HEK293T (cell line): ENCODE data around the gene IGFL2.
"Not testable (repeated sequence)": the region's sequence is repeated elsewhere in the genome, so short reads cannot be mapped to it uniquely, and the experiment has no call there.

Source experiments
- CTCF ChIA-PET: fragments of 350-600 bp; formaldehyde crosslinking; extraction: SDS; loops from one replicate; lab custom pipeline; 2021; ENCODE audit warnings: antibody characterized with exemption, inconsistent platforms; lab: Yijun Ruan, JAX
- POLR2A ChIA-PET: fragments of 350-600 bp; formaldehyde crosslinking; extraction: SDS; loops from one replicate; lab custom pipeline; 2020; ENCODE audit warnings: antibody characterized with exemption, inconsistent platforms; lab: Yijun Ruan, JAX
- DNase-seq: peaks from one replicate; pipeline ENCODE4 v3.0.0; 2012; ENCODE audit warnings: mixed read lengths; ENCODE audit errors: extremely low spot score
- ARNT ChIP-seq: fragments of 450-650 bp; IDR thresholded peaks from 2 replicates; pipeline ENCODE4 v1.6.1; 2017; ENCODE audit warnings: mild to moderate bottlenecking
- BHLHE40 ChIP-seq: fragments of 450-650 bp; IDR thresholded peaks from 2 replicates; pipeline ENCODE4 v1.6.1; 2016; ENCODE audit warnings: mild to moderate bottlenecking, moderate library complexity, borderline replicate concordance
- CTBP1 ChIP-seq: fragments of 450-650 bp; IDR thresholded peaks from 2 replicates; pipeline ENCODE4 v1.6.1; 2016; ENCODE audit warnings: borderline replicate concordance
- ELF4 ChIP-seq: fragments of 450-650 bp; IDR thresholded peaks from 2 replicates; pipeline ENCODE4 v1.6.1; 2017; ENCODE audit warnings: antibody characterized with exemption
- FOXA1 ChIP-seq: fragments of 450-650 bp; IDR thresholded peaks from 2 replicates; pipeline ENCODE4 v1.6.1; 2016; ENCODE audit warnings: mild to moderate bottlenecking
- FOXK2 ChIP-seq: fragments of 450-650 bp; IDR thresholded peaks from 2 replicates; pipeline ENCODE4 v1.6.1; 2016; ENCODE audit warnings: mild to moderate bottlenecking
- FOXM1 ChIP-seq: fragments of 450-650 bp; IDR thresholded peaks from 2 replicates; pipeline ENCODE4 v1.6.1; 2017; ENCODE audit warnings: mild to moderate bottlenecking, borderline replicate concordance
- HDGF ChIP-seq: fragments of 450-650 bp; IDR thresholded peaks from 2 replicates; pipeline ENCODE4 v1.6.1; 2017; ENCODE audit warnings: antibody characterized with exemption, borderline replicate concordance
- L3MBTL2 ChIP-seq: fragments of 450-650 bp; conservative IDR thresholded peaks from 2 replicates; pipeline ENCODE4 v1.6.1; 2016; ENCODE audit warnings: mild to moderate bottlenecking
- LEF1 ChIP-seq: fragments of 450-650 bp; IDR thresholded peaks from 2 replicates; pipeline ENCODE4 v1.6.1; 2017; ENCODE audit warnings: mild to moderate bottlenecking, borderline replicate concordance
- NFRKB ChIP-seq: fragments of 450-650 bp; IDR thresholded peaks from 2 replicates; pipeline ENCODE4 v1.6.1; 2016; ENCODE audit warnings: mild to moderate bottlenecking, moderate library complexity
- PKNOX1 ChIP-seq: fragments of 450-650 bp; IDR thresholded peaks from 2 replicates; pipeline ENCODE4 v1.6.1; 2016
- SP1 ChIP-seq: fragments of 450-650 bp; IDR thresholded peaks from 2 replicates; pipeline ENCODE4 v1.6.1; 2017
- SUZ12 ChIP-seq: fragments of 450-650 bp; IDR thresholded peaks from 2 replicates; pipeline ENCODE4 v1.6.1; 2016; ENCODE audit warnings: mild to moderate bottlenecking
- TARDBP ChIP-seq: fragments of 450-650 bp; IDR thresholded peaks from 2 replicates; pipeline ENCODE4 v1.6.1; 2016
- ZNF384 ChIP-seq: fragments of 450-650 bp; IDR thresholded peaks from 2 replicates; pipeline ENCODE4 v1.6.1; 2016

The IGFL2 gene

DNA sequence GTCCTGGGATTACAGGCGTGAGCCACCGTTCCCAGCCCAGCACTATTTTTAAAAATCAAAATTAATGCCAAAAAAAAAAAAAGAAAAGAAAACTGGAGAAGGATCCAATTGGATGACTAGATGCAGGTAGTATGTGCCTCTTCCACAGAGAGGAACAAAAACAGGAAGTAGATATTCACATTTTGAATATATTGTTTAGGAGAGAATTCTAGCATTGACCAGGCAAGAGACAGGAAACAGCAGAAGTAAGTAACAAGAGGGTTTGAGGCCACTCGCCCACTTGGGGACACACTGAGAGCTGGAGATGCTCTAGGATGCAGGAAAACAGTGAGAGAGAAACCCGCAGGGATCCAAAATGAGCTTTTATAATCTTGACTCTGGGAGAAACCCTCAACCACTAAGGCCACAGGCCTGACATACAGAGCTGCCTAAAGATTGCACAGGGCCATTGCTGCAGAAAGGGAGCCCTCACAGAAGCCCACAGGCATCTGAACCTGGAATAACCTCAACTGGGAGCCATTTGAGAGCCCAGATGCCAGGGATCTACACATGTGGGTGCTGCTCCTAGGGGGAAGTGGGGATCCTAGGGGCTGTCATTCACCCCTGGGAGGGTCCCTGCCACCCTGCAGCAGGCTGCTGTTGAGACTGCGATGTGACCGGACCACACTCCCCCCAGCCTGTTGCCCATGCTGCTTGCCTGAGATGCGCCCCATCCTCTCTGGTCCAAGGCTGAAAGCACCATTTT lies 28.2 kb downstream of the IGFL2 start:
- CTCF ChIA-PET, result no interaction called here
- POLR2A ChIA-PET, result no interaction called here
- TF ChIP-seq ELF4 (no peak), PKNOX1 (no peak), SP1 (no peak), CTBP1 (no peak), HDGF (no peak), ARNT (no peak), LEF1 (no peak), TARDBP (no peak), SUZ12 (no peak)
- DNase-seq, result no peak

DNA sequence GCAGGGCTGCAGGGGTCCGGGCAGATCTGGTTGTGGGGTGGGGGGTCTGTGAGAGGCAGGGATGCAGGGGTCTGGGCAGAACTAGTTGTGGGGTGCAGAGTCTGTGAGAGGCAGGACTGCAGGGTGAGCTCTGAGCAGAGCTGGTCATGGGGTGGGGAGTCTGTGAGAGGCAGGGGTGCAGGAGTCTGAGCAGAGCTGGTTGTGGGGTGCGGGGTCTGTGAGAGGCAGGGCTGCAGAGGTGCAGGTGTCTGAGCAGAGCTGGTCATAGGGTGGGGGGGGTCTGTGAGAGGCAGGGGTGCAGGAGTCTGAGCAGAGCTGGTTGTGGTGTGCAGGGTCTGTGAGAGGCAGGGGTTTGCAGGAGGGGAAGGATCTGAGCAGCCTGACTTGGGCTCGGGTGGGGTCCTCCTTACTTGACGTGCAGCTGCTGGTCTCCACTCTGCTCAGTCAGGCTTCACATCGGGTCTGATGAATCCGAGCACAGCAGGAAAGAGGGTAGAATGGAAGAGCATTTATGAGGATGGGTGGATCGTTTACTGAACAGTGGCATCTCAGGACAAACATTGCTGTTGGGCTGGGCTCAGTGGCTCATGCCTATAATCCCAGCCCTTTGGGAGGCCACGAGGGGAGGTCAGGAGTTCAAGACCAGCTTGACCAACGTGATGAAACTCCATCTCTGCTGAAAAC lies 31.2 kb downstream of the IGFL2 start:
- CTCF ChIA-PET, result no interaction called here
- POLR2A ChIA-PET, result no interaction called here
- no peak for DNase-seq
- TF ChIP-seq SP1 (no peak), FOXM1 (no peak), SUZ12 (no peak), HDGF (no peak), LEF1 (no peak), BHLHE40 (no peak), ZNF384 (no peak), FOXA1 (no peak), ELF4 (no peak), NFRKB (no peak)

GRCh38 chr19:46180701-46181387 lies 32.8 kb downstream of the IGFL2 start:
- ChIA-PET CTCF (no interaction called here), POLR2A (no interaction called here)
- TF ChIP-seq PKNOX1 (no peak), ZNF384 (no peak), ELF4 (no peak), HDGF (no peak), NFRKB (no peak), CTBP1 (no peak), L3MBTL2 (no peak), ARNT (no peak), FOXK2 (no peak), LEF1 (no peak), FOXA1 (no peak), TARDBP (no peak), SP1 (no peak), FOXM1 (no peak), SUZ12 (no peak), BHLHE40 (no peak)
- DNase-seq, result no peak

GRCh38 chr19:46181388-46181779 lies 33.3 kb downstream of the IGFL2 start:
- no peak for TF ChIP-seq TARDBP
- no peak for TF ChIP-seq LEF1
- TF ChIP-seq FOXK2, result no peak
- TF ChIP-seq ARNT, result no peak
- no peak for TF ChIP-seq ELF4
- no peak for TF ChIP-seq SP1
- TF ChIP-seq FOXM1, result no peak
- no peak for TF ChIP-seq BHLHE40
- no peak for TF ChIP-seq L3MBTL2
- TF ChIP-seq PKNOX1, result no peak
- TF ChIP-seq NFRKB, result no peak
- no peak for TF ChIP-seq HDGF
- TF ChIP-seq SUZ12, result no peak
- CTCF ChIA-PET, result no interaction called here
- POLR2A ChIA-PET, result no interaction called here
- DNase-seq, result no peak

DNA sequence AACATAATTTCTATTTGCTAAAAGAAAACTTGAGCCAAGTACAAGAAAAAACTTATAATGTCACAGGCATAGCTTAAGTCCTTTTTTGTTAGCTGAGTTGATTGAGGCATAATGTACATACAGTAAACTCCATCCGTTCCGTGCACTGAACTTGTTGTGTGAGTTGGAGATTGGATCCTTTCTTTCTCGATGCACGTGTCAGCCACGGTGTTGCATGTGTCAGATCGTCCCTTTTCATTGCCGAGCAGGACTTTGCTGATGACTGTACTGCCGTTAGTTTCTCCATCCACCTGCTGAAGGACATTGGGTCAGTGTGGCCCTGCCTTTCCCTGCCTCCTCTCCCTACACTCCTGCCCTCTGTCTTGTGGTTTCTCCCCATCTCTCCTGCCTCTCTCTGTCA lies 34.4 kb downstream of the IGFL2 start:
- POLR2A ChIA-PET, result no interaction called here
- TF ChIP-seq FOXA1 (no peak), PKNOX1 (no peak), ZNF384 (no peak), BHLHE40 (no peak), TARDBP (no peak), FOXM1 (no peak), L3MBTL2 (no peak), ELF4 (no peak), SP1 (no peak), FOXK2 (no peak), CTBP1 (no peak), LEF1 (no peak), SUZ12 (no peak), HDGF (no peak), ARNT (no peak), NFRKB (no peak)
- DNase-seq, result no peak
- CTCF ChIA-PET, result interaction anchor here (0.7 kb wide), 1 partner anchor 86 kb away, joined by 7 read pairs; no protein-coding TSS in a partner anchor

DNA sequence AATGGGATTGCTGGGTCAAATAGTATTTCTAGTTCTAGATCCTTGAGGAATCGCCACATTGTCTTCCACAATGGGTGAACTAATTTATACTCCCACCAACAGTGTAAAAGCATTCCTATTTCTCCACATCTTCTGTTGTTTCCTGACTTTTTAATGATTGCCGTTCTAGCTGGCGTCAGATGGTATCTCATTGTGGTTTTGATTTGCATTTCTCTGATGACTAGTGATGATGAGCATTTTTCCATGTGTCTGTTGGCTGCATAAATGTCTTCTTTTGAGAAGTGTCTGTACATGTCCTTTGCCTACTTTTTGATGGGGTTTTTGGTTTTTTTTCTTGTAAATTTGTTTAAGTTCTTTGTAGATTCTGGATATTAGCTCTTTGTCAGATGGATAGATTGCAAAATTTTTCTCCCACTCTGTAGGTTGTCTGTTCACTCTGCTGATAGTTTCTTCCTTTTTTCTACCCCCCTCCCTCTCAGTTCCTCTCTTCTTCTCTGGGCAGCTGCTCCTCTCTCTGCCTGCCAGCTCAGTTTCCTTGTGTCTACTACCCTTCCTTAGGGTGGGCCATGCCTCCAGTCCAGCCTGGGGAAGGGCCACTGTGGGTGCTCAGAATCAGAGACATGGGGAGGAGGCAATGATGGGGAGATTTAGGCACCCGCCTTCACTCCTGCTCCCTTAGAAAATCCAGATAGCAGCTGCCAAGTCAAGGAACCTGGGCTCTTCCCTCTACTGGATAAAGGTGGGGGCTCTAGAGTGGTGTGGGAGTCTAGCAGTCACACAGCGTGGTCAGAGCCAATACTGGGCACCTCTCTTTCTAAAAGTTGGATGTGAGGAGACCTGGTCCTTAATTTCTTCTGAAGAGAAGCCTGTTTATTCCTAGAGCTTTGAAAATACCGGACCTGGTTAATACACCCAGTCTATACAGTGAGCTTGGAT lies 37.0 kb downstream of the IGFL2 start:
- CTCF ChIA-PET, POLR2A ChIA-PET: not testable (repeated sequence)

More for the DNA sequence above, 37.0 kb downstream of the IGFL2 start:
- DNase-seq, result not testable (repeated sequence)
